ENCODE measurements around the gene CMC2. TPM values are rescaled to one million over a fixed set of nuclear protein-coding genes. Genes with fewer than 3 reads are reported as not detected.

CMC2 gene
- 22.8 and 41.5 TPM in 2 replicates for total RNA-seq

DNA sequence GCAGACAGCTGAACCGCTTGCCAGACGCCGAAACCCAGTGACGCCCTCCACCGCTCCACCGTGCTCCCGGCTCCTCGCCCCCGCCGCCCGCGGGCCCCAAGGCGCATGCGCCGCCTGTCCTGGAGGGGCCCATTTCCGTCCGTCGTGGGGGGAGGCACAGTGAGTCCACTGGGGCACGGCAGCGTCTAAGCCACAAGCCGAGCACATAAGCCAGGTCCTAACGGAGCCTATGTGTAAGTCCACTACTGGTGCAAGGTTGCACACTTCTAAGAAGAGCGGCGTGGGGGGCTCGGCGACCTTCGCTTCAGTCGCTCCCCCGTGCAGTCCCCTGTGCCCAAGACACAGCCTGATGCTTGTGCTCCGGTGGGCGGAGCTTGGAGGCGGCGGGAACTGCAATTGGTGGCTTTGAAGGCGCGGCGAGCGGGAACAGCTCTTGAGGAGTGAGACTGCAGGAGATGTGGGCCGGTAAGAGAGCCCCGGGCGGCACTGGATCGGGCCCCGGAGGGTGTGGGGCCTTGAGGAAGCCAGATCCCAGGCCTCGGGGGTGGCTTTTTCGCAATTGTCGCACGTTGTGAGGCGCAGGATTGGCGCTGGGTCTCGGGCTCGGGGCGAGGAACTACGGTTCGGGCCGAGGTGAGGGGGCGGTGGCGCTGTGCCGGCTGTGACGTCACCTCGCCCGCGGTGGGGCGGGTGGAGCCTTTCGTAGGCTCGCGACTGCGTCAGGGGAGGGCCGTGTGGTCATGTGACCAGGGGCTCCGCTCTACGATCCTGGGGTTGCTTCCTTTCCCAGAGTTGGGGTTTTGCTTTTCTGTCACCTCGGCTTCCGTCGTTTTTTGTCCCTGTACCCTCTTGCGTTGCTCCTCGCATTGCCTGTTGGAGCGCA lies at the start of gene CMC2, which contains the start of gene CENPN:
TSS of gene CMC2 (minus strand) at position 73 of the 883 bp plus-strand sequence. CDS start 9,491 bp downstream, outside the sequence.
TSS of gene CENPN (plus strand) at position 402 of the 883 bp plus-strand sequence. CDS start 4,726 bp downstream, outside the sequence.

DNA sequence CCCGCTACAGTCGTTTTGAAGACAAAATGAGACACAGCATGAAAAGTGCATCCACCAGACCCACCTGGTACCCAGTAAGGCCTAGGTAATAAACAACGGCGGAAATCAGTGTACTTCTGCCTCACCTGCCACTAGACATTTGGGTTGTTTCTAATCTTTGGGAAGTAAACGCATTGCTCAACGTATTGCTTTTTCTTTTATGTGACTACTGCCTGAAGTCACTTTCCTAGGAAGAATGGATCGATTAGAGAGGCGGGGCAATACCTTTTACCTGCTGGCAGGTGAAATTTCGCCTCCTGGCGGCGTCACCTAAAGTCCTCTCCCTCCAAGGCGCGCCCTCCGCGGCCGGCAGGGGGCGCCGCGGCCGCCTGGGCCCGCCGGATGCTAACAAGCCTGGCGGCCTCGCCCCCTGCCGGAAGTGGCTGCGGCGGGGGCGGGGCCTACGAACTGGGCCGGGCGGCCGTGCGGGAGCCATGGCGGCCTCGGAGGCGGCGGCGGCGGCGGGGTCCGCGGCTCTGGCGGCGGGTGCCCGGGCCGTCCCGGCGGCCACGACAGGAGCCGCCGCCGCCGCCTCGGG lies 28.8 kb upstream of the CMC2 start, which contains the start of gene ATMIN:
TSS of gene ATMIN (plus strand) at position 445 of the 577 bp plus-strand sequence. CDS start at position 474, 29 bp downstream.

Other genes with a start within 250 kb of the CMC2 start
- gene CDYL2, start 202.3 kb downstream of the CMC2 start, total RNA-seq, result 0.83 and 1.2 TPM in 2 replicates
- 13.7 and 68.1 TPM in 2 replicates for gene CENPN, start 329 bp upstream of the CMC2 start, total RNA-seq
- gene ATMIN, start 29.0 kb upstream of the CMC2 start, total RNA-seq, result 38.7 and 52.4 TPM in 2 replicates
- 0.73 and 1.5 TPM in 2 replicates for gene C16orf46, start 70.4 kb upstream of the CMC2 start, total RNA-seq
- 9.3 and 30.0 TPM in 2 replicates for gene GCSH, start 89.5 kb upstream of the CMC2 start, total RNA-seq
- gene BCO1, start 231.8 kb upstream of the CMC2 start, total RNA-seq, result under 0.01 TPM in 1 of 2 replicates, not detected in the other